Anterior cingulate cortex (tissue), 58 donors: ENCODE data around the gene COPS6.

Source experiments
- DNase-seq, 58 donors: peaks; one replicate each; lab custom pipeline; 2025; lab: John Stamatoyannopoulos, UW

COPS6 gene

DNA sequence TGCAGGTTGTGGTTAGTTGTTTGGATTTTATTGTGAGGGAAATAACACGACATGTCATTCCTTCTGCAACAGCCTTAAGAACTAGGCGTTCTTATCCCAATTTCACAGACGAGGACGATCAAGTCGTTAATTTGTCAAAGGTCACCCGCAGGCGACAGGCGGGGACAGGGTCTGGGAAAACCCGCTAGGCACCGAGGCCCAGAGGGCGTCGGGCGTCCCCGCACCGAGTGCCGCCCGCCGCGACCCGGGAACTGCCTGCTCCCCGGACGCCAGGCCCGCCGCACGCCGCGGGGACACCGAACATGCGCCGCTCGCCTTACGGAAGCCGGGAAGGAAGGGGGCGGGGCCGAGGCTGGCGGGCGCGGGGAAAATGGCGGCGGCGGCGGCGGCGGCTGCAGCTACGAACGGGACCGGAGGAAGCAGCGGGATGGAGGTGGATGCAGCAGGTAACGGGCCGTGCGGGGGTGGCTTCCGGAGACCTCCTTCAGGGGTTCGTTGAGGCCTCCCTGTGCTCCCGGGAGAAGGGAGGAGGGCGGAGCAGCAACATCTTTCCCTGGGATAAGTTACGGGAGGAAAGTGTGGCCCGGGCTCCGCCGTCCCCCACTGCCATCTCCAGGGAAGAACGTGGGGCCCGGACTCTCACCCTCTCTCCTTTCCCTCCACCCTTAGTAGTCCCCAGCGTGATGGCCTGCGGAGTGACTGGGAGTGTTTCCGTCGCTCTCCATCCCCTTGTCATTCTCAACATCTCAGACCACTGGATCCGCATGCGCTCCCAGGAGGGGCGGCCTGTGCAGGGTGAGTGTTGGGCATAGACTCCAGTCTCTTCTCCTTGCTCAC is at the start of gene COPS6:
TSS of gene COPS6 (plus strand) at position 349 of the 837 bp plus-strand sequence. CDS start at position 371, 22 bp downstream.
- DNase-seq: peak; percentile 7 to 84 (median 70)

DNA sequence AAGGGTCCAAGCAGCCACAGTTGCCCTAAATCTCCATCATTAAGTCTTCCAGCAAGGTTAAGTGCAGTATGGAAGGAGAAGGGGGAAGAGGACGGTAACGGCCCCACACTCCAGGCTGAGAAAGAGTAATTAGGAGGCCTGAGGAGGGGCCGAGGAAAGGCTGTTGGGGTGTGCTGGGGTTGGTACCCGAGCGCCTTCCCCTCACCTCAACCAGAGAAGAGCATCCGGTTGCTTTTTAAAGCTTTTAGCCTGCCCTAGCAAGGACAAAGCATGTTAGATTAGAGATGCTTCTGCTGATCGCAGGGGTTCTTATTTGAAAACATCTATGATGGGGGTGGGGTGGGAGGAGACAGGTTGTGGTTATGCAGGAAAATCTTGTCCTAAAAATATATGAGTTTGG is 48.2 kb upstream of the COPS6 start:
- no peak for DNase-seq

DNA sequence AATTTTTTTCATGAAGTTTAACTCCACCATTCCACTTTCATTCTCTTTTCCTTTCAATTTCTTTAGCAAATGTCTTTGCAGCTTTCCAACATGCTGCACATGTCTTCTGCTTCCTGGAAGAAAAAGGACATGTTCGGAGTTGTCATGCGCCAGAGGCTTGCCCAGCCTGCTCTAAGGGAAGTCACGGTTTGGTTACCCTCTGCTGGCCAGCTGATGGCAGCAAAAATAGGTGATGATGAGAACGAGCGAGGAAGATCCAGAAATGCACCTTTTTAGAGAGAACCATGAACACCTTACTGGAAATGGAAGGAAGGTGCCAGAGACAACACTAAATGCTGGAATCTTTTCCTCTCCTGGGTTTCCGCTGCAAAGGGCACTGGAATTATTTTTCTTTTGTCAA is 44.1 kb upstream of the COPS6 start:
- DNase-seq: peak in 7 of 58 donors; percentile 1 to 30 (median 3)

DNA sequence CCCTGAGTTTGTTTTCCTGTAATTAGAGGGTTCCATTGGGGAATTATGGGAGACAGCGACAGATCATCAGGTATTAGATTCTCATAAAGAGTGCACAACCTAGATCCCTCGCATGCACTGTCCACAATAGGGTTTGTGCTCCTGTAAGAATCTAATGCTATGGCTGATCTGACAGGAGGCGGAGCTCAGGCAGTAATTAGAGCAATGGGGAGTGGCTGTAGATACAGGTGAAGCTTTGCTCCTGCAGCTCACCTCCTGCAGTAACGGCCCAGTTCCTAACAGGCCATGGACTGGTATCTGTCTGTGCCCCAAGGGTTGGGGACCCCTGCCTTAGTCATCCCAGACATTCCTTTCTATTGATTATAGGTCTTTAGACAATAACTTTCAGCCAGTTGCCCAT is 40.1 kb upstream of the COPS6 start:
- no peak for DNase-seq

DNA sequence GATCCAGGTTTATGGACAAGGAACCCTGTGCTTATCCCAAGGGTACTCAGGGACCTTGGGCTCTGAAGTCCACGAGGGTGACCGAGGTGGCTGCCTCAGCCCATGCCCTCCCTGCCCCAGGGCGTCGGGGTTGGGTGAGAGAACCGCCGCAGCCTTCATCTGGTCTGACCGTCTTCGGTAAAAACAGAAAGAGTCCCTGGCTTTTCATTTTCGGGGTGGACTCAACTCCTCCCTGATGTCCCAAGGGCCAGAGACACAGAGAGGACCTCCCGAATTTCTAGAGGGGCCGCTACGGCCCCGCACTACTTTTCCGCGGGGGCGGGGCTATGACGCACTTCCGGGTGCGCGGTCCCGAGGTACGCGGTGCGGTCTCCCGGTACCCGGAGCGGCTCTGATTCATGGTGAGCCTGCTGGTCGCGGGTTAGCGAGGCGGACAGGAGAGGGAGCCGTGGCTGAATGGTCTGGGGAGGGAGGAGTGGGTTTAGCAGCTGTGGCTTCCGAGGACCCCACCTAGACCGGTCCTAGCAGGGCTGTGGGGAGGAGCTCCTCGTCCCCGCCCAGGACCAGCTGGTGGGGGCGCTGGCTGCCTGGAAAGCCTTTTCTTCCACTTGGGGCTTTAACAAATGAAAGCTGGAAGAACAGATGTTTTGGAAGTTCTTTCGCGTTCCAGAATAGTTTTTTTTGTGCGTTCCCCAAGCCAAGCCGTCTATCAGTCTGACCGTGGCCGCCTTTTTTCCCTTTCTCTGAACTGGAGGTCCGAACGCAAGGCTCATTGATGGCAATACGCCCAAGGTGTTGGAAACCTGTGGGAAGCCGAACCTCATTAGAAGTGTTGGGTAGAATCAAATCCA is 39.1 kb upstream of the COPS6 start, which contains the start of gene ZSCAN21:
TSS of gene ZSCAN21 (plus strand) at position 334 of the 851 bp plus-strand sequence. CDS start 7,233 bp downstream, outside the sequence.
- DNase-seq: peak; percentile 14 to 90 (median 78)

DNA sequence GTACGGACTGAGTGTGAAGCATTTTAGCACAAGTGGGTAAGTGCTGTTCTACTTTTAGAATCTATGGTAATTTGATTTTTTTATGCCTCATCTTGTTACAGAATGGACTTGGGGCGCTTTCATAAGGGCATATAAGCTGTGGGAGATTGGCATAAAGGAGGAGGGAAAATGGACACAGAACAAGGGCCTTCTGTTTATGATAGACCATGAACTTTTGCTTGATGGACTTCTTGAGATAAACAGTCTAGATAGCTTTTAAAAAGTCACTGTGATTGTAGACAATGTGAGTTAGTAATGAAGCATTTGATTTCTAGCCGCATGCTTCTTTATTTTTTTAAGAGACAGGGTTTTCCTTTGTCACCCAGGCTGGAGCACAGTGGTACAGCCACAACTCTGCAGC is 37.2 kb upstream of the COPS6 start:
- no peak for DNase-seq

DNA sequence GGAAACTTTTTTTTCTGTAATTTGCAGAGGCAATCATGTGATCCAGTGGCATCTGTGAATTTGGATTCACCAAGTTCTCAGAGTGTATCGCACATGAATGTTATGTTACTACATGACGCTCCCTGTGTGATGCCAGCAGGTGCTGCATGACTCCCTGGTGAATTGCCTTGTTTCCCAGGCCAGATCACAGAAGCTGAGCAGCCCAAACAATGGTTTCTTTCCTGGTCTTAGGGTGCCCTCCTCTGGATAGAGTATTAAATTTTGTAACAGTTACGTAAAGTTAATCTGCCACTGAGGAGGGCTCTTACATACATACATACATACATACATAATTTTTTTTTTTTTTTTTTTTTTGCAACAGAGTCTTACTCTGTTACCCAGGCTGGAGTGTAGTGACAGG is 35.6 kb upstream of the COPS6 start:
- peak in 52 of 58 donors; percentile 2 to 86 (median 40) for DNase-seq

DNA sequence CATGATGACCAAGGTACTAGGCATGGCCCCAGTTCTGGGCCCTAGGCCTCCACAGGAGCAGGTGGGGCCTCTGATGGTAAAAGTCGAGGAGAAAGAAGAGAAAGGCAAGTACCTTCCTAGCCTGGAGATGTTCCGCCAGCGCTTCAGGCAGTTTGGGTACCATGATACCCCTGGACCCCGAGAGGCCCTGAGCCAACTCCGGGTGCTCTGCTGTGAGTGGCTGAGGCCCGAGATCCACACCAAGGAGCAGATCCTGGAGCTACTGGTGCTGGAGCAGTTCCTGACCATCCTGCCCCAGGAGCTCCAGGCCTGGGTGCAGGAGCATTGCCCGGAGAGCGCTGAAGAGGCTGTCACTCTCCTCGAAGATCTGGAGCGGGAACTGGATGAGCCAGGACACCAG is 31.8 kb upstream of the COPS6 start:
- DNase-seq: no peak

DNA sequence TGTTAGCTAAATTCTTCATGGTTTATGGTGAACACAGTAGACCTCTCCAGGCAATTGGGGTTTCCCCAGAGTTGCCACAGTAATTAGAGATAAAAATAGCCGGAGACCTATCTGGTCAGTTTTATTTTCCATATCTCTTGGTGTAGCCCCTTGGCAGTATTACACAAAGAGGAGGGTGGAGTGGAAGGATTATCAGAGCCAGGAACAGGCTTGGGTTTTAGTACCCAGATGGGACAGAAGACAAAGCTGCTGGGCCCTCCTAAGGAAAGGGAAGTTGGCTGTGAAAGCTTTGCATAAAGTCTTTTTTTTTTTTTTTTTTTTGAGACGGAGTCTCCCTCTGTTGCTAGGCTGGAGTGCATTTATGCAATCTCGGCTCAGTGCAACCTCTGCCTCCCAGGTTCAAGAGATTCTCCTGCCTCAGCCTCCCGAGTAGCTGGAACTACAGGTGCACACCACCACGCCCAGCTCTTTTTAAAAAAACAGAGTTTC is 29.5 kb upstream of the COPS6 start:
- no peak for DNase-seq

DNA sequence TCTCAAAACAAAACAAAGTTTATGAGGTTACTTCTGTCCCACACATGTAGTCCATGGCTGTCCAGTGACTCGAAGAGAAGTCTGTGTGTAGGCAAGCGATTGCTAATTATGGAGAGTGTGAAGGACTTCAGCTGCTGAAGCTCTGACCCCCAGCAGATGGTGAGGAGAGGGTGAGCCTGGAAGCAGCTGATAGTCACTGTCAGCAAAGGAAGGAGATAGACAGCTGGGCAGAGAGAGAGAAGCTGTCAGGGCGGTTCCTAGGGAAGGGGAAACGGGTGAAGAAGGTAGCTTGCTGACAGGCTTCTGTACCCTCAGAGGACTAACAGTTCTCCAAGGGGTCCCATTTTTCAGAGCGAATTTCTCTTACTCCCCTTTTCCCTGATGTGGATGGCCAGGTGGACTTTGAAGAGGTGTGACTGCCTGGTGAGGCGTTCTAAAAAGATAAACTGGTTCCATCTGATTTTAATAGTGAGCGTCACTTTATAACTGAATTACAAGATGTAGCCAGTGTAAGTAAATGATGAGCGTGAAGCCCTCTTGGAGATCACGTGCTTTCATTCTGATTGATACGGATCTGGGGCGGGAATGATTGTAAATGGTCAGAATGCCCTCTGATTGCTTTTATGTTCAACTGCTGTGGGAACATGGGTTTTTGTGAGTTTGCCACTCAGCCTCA is 27.1 kb upstream of the COPS6 start:
- no peak for DNase-seq

DNA sequence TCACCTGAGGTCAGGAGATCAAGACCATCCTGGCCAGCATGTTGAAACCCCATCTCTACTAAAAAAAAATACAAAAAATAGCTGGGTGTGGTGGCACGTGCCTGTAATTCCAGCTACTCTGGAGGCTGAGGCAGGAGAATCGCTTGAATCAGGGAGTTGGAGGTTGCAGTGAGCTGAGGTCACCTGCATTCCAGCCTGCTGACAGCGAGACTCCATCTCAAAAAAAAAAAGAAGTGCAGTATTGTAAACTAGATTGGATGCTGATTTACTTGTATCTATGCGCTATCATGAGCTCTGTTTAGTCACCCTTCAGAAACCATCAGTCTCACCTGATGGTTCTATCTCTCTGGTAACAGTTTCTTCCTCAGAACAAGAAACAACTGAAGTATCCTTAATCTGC is 25.4 kb upstream of the COPS6 start:
- DNase-seq: no peak

DNA sequence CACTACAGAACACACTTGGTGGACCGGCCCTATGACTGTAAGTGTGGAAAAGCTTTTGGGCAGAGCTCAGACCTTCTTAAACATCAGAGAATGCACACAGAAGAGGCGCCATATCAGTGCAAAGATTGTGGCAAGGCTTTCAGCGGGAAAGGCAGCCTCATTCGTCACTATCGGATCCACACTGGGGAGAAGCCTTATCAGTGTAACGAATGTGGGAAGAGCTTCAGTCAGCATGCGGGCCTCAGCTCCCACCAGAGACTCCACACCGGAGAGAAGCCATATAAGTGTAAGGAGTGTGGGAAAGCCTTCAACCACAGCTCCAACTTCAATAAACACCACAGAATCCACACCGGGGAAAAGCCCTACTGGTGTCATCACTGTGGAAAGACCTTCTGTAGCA is 24.6 kb upstream of the COPS6 start:
- no peak for DNase-seq

DNA sequence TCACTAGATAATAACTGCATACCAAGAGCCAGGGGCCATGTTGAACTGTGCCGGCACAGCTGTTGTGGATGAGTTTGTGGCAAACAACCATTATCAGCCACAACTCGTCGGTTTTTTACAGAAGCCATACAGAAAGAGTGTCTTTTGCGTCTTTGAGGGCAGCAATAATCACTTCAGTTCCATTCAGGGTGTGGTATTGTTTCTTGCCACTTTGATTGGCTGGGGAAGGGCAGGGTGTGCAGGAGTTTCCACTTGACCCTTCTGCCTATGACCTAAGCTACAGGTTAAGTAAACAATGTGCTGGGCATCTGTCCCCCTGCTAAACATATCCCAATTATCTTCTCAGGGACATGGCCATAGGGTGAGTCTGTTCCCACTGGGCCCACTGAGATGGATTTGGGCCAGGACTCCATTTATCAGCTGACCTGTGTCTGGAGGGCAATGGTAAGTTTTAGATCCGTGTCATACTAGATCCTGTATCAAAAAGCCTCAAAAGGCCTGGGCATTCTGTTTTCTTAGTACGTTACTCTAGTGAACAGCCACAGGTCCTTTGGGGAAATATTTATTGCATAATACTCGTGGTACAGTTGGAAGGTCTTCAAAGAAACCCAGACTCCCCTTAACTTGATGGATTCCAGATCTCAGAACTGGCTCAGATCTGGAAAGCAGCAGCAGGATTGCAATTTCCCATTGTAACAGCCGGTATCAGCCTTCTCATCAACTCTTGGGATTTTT is 23.1 kb upstream of the COPS6 start:
- DNase-seq: no peak

DNA sequence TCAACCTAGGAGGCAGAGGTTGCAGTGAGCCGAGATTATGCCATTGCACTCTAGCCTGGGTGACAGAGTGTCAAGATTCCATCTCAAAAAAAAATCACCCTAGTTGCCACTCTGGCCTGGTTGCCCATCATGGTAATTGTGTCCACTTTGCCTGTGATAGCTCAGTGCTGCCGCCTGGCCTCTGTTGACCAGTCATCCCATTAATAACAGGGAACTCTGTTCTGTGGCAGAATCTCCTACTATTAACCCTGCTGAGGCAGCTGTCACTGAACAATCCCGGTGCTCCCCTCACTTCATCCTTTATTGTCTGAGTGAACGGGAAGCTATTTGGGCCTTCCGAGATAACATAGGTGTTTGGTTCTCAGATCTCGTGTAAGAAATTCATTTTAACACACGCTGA is 21.8 kb upstream of the COPS6 start:
- DNase-seq: peak in 9 of 58 donors; percentile 1 to 31 (median 17)

DNA sequence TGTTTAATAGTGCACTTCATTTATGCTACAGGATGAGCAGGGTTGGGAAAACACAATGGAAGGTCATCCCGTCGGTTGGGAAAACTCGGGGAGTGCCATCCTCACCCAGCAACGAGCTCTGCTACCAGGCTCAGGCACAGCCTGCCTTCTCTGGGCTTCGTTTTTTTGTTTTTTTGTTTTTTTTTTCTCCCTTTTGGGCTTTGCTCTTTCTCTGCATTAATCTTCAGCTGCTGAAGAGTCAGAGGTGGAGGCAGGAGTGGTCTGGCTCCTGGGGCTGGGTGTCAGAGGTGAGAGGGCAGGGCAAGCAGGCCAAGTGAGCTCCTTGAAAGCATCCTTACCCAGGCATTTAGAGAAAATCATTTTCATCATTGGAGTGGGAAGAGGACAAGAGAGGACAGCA is 18.8 kb upstream of the COPS6 start:
- DNase-seq: no peak

DNA sequence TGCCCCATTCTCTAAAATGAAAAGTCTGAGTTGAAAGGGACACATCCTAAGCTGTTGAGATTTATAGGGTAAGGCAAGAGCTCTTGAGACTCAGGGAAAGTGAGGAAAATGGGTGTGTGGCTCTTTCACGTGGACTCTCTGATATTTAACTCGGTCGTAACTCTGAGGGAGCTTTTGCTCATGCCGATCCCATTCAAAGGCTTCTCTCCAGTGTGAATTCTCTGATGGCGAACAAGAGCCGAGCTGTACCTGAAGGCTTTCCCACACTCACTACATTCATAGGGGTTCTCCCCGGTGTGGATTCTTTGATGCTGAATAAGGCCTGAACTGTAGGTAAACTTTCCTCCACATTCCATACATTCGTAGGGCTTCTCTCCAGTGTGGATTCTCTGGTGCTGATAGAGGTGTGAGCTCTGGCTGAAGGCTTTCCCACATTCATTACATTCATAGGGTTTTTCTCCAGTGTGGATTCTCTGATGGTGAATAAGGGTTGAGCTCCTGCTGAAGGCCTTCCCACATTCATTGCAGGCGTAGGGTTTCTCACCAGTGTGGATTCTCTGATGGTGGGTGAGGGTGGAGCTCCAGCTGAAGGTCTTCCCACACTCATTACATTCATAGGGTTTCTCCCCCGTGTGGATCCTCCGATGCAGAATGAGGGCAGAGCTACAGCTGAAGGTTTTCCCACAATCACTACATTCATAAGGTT is 17.6 kb upstream of the COPS6 start:
- DNase-seq: no peak

DNA sequence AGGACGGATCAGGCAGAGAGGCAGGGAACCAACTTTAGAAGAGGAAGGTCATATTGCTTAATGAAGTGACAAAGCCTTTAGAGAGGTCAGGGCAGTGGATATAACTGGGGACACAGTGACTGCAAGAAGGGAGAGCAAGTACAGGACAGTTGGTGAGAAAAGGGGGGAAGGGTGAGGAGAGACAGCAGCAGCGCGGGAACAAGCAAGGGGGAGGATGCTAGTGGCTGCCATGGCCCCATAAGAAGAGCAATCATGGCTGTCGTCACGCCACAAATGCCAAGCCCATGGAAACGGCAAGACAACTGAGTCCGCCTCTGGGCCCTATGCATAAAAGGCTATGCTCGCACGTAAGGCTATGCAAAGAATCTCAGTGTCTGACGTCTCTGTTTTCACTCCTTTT is 16.3 kb upstream of the COPS6 start:
- no peak for DNase-seq

DNA sequence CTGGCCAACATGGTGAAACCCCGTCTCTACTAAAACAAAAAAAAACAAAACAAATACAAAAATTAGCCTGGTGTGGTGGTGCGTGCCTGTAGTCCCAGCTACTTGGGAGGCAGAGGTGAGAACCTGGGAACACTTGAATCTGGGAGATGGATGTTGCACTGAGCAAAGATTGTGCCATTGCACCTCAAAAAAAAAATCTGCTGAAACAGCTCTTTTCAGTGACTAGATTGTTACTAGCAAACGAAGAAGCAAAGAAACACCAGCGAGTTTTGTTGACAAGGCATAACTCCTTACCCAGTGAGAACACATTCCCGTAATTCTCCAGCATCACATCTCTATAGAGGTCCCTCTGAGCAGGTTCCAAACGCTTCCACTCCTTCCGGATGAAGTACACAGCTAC is 13.9 kb upstream of the COPS6 start:
- no peak for DNase-seq

DNA sequence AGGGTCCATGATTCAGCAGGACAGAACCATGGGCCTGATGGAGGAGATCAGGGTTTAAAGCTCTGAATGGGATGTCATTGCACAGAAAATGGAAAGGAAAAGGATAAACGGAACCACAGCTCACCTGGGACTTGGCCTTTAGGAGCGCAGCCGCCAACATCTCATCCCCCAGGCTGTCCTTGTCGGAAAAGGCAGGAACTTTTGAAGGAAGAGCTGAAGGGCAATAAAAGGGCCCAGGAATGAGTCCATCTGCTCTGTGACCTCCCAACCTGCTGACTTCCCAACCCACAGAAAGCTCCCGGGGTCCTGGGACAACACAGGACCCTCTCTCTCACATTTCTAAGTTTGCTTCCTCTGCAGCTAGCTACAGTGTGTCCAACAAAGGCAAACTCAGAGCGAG is 13.4 kb upstream of the COPS6 start:
- no peak for DNase-seq
